HG02678 (cell line): ENCODE results near the gene GRM8.

ENCODE experiments used
- ATAC-seq: cut with Tn5 transposase; IDR thresholded peaks from one replicate; pipeline ENCODE4 v1.9.1; 2021; ENCODE audit warnings: mild to moderate bottlenecking, moderate library complexity; ENCODE audit not compliant: unreplicated experiment

The GRM8 gene

GRCh38 chr7:126820925-126821324, 431.8 kb downstream of the GRM8 start:
- no peak for ATAC-seq

DNA sequence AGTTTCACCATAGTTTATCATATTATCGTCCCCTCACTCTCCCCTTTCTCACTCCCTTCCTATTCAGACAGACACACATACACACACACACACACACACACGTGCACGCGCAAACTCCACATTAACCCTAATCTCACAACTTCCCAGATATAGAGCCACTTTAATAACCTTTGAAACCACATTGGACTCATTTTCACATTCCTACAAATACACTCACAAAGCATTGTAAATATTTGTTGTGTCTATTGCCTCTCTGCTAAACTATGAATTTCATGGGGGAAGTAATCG, 433.6 kb downstream of the GRM8 start:
- ATAC-seq, result no peak

- no peak for ATAC-seq
Measured at GRCh38 chr7:126818393-126819196, 434.1 kb downstream of the GRM8 start.

DNA sequence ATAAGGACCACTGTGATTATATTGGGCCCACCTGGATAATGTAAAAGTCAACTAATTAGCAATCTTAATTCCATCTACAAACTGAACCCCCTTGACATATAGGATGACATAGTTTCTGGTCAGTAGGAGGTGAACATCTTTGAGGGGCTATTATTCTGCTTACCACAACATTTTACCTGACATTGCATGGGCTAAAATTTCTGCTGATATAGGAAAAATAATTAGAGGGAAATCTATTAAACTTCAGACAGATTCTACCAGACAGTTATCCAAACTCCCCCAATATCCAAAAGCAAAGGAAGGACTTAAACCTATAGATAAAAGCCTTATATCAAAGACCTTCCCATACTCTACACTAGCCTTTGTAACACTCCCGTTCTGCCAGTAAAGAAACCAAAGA, 443.6 kb downstream of the GRM8 start:
- ATAC-seq, result no peak

DNA sequence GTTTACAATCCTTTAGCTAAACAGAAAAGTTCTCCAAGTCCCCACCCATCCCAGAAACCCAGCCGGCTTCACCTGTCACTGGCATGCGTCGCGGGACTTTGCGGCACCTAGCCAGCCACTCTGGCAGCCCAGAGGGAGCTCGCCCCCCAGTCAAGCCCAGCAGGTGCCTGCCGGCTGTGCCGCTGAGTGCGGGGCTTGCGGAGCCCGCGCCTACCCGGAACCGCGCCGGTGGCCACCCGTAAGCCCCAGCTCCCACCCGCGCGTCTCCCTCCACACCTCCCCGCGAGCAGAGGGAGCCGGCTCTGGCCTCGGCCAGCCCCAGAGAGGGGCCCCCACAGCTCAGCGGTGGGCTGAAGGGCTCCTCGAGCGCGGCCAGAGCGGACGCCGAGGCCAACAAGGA, 446.1 kb downstream of the GRM8 start:
- ATAC-seq, result no peak

- no peak for ATAC-seq
Measured at GRCh38 chr7:126805351-126805750, 447.4 kb downstream of the GRM8 start.

GRCh38 chr7:126804604-126805003, 448.1 kb downstream of the GRM8 start:
- peak; percentile 79 for ATAC-seq

GRCh38 chr7:126803990-126804389, 448.8 kb downstream of the GRM8 start:
- no peak for ATAC-seq

DNA sequence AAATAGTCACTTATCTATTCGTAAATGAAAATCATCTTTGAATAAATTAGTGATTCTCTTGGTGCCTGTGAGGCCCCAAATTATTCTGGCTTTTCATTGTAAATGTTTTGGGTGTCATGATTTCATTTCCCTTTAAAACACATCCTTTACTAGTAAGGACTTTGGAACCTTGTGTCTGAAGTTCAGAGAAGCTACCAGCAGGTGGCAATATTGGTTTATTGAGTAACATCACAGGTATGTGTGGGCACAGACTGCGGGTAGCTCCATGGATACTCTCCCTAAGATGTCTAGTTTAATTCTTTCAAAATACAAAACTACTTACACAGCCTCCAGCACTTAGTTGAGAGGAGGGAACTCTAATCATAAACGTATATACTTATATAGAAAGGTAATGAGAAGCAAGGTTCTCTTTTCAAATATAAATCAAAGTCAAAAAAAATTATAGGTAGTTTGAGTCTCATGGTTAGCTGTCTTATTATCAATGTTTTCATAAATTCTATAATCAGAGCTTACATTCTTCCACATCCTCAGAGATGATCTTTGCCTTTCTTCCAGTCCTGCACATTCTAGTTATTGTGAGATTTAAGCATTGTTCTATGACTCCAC, 449.6 kb downstream of the GRM8 start:
- ATAC-seq, result peak; percentile 84

DNA sequence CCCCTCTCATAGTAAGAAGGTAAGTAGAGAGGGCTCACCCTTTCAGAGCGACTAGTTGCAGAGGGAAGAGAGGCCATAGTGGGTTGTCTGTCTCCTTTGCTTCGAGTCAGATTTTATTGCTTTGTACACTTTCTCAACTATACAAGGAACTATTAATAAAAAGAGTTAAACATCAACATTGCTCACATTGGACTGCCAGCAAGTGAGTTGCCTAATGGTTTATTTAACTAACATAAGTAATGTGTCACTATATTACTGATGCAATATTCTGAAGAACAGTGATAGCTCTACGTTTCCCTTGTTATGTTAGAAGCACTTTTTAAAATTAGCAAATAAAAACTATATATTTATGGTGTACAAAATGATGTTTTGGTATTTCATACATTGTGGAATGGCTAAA, 451.0 kb downstream of the GRM8 start:
- ATAC-seq, result no peak

DNA sequence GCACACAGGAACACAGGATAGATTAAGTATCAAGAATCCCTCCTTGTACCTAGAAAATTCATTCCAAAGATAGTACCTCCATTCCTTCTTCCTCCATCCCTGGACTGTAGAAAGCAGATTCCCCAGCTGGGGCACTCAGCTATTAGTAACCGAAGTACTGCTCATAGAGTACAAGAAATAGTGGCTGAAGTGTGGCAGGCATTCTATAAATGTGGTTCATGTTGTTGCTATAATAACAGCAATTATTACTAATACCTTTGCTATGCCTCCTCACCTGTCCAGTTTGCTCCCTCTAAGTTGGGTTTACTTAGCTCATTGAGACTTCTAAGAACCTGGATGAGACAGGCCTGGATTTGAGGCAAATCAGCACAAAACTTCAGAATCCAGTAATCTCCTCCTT, 453.2 kb downstream of the GRM8 start:
- no peak for ATAC-seq

- no peak for ATAC-seq
Measured at GRCh38 chr7:126792521-126792920, 460.2 kb downstream of the GRM8 start.

- ATAC-seq, result no peak
Measured at GRCh38 chr7:126791306-126791705, 461.4 kb downstream of the GRM8 start.

- no peak for ATAC-seq
Measured at GRCh38 chr7:126790763-126791162, 462.0 kb downstream of the GRM8 start.

DNA sequence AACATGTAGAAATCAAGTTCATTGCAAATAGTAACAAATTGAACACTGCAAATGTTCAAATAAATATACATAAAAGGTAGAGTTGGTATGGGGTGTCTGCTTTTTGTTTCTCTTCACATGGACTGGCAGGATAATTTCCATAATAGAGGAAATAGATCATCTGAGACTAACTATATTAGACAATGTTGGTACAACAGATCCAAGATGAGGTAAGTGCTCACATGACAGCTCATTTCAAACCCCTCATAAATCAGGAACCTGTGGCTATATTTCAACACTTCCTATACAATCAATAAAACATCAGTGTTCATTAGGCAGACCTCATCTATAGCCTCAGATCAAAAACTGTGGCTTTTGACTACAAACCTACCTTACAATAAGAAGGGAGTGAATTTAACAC, 469.1 kb downstream of the GRM8 start:
- no peak for ATAC-seq

GRCh38 chr7:126780993-126781392, 471.7 kb downstream of the GRM8 start:
- ATAC-seq, result peak; percentile 85

GRCh38 chr7:126778101-126778500, 474.6 kb downstream of the GRM8 start:
- ATAC-seq, result no peak

DNA sequence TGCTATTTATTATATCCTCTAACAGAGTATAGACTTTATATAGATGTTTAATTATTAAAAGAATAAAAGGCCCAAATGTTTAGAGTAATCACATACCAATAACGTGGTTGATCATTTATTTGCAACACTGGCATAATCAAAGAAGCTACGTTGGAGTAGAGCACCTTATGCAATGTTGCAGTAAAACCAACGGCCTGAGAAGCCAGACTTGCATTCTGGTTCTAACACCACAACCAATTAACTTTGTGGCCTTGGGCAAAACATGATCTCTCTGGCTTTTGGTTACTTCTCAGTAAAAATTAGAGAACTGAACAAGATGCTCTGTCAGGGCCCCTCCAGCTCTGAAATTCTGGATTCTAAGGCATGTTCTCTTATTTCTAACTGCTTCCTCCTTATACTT, 476.2 kb downstream of the GRM8 start:
- no peak for ATAC-seq

DNA sequence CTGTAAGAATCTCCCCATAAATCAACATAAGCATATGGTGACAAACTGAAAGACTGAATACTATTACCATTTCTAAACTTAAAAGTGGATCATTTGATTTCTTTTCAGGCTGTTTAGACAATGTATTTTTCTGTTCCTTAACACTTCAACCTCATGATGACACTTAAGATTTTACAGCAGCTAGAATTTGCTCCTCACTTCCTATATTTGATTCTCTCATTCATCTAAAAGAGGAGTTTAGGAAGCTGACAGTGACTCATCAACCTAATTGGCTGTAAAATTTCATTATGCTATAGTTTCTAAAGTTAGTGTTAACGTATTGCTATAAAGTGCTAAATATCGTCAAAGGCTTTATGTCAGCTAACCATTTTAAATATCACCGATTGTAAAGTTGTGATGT, 478.7 kb downstream of the GRM8 start:
- no peak for ATAC-seq

DNA sequence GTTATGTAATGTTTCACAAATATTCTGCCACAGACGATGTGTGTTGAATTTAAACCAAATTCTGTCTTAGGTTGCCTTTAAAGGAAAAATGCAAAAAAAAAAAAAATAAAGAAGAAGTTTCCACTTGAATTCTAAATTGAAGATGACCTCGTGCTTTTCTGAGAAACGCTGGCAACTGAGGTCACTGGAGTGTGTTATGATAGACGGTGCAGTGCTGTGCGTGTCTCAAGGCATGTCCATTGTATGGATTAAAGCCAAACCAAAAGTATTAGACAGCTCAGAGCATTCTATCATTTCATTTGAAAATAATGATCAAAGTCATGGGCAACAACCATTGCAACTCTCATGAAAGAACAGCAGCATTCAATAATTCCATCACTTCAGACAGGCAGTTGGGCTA, 483.9 kb downstream of the GRM8 start:
- no peak for ATAC-seq

DNA sequence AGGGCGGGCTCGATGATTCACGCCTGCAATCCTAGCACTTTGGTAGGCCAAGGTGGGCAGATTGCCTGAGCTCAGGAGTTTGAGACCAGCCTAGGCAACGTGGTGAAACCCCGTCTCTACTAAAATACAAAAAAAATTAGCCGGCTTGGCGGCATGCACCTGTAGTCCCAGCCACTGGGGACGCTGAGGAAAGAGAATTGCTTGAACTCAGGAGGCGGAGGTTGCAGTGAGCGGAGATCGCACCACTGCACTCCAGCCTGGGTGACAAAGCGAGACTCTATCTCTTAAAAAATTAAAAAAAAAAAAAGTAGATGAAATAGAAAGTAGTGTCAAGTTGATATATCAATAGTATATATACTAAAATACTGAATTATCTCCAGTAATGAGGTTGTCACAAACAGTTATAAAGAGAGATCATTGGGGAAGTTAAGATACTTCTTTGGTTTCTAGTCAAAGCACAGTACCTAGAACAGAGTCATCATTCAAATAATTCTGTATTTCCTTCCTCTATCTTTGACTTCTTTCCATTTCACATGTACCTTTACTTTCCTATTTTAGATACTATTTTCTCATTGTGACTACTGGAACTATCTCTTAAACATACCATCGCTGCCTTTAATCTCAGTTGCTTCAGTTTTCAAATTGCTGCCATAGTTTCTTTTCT, 491.7 kb downstream of the GRM8 start:
- no peak for ATAC-seq

GRCh38 chr7:126755381-126755780, 497.4 kb downstream of the GRM8 start:
- ATAC-seq, result no peak
